ENCODE results near the gene CXCL5. TPM values are rescaled to one million over a fixed set of nuclear protein-coding genes. Genes with fewer than 3 reads are reported as not detected.

CXCL5 gene
- total and polyA plus RNA-seq, 10 of the 15 experiments (the other 5 are each of a cell fraction or from before 2014, with no cell fraction given) = not detected

DNA sequence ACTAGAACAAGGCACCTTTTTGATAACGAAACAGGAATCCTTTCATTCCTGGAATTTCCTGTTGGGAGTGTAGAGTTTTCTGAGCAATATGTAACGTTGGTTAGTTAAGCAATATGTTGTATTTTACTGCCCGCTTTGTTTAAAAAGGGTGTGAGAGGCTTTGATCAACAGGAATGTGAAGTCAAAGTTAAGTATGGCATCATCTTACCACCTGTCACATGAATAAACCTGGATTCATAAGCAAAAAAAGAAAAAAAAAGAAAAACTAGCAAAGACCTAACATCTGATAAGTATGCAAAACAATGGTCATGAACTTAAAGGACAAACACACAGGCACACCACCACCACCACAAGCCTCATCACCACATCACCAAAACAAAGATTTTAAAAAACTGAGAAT is 7.1 kb upstream of the CXCL5 start:
- DNase-seq (ENCODE audit: low read depth, low spot score) (no peak), ATAC-seq (no peak), FAIRE-seq (no peak)
- RAD21 ChIA-PET (ENCODE audit: unreplicated experiment) = no interaction called here
- H3K36me3 ChIP-seq (ENCODE audit: control insufficient read depth in 2 of 2, insufficient read depth in 2 of 2, low read length in 1 of 2) = no peaks in the 10 kb centered on the region
- no peaks in the 10 kb centered on the region for H4K20me1 ChIP-seq (ENCODE audit: control insufficient read depth, insufficient read depth)
- intact Hi-C loops (cut with micrococcal nuclease; ENCODE audit: unreplicated experiment) (no loop called here), in situ Hi-C loops (cut with MboI) (no loop called here)
- WGBS (ENCODE audit: insufficient coverage, insufficient replicate concordance, low lambda C conversion rate, missing lambda C conversion rate) = 31% methylated on average over 3 of the region's 3 CpGs
- no peak overlapping the region for H3K4me3 ChIP-seq
- SMC1A ChIA-PET (ENCODE audit: uncharacterized antibody, unreplicated experiment) = no interaction called here
- no peaks in the 10 kb centered on the region; a peak in 1 of 4 replicates for H3K27me3 ChIP-seq (replicated peaks in 1 of 2; ENCODE audit: control insufficient read depth in 2 of 2, insufficient read depth in 2 of 2, low read length in 1 of 2)
- BruUV-seq (replicated peaks) = no TSS peak
- CTCF ChIA-PET = no interaction called here
- no peak overlapping the region for H2AFZ ChIP-seq (ENCODE audit: control insufficient read depth, low read depth, low read length)
- no peaks in the 10 kb centered on the region for H3K79me2 ChIP-seq (ENCODE audit: control insufficient read depth, insufficient read depth, low read length)
- H3K9ac ChIP-seq (ENCODE audit: control insufficient read depth, insufficient read depth, low read length) = no peak overlapping the region
- no peaks in the 10 kb centered on the region for H3K4me1 ChIP-seq (ENCODE audit: control insufficient read depth, insufficient read depth, low read length)
- POLR2A ChIA-PET = no interaction called here
- H3K9me3 ChIP-seq (replicated peaks; ENCODE audit: control insufficient read depth, insufficient read depth, low read length) = no peaks in the 10 kb centered on the region
- no peak overlapping the region for H3K4me2 ChIP-seq (ENCODE audit: control insufficient read depth, insufficient read depth)
- no peak overlapping the region for H3K27ac ChIP-seq (ENCODE audit: control insufficient read depth, insufficient read depth)
- TF ChIP-seq RAD51 (IDR thresholded peaks at IDR 0.05) (no peak), NBN (IDR thresholded peaks at IDR 0.05) (no peak), LARP7 (IDR thresholded peaks at IDR 0.05) (no peak), CBFB (IDR thresholded peaks at IDR 0.05; ENCODE audit: low read depth) (no peak), EZH2 (IDR thresholded peaks at IDR 0.05; ENCODE audit: borderline replicate concordance, control insufficient read depth, low read depth, low read length) (no peak), MYC (IDR thresholded peaks at IDR 0.05; ENCODE audit: insufficient read depth, insufficient read length, insufficient replicate concordance, low read length, severe bottlenecking) (no peak), POU2F2 (IDR thresholded peaks at IDR 0.05; ENCODE audit: borderline replicate concordance, low read depth, low read length) (no peak), SUPT20H (IDR thresholded peaks at IDR 0.05; ENCODE audit: borderline replicate concordance, control insufficient read depth, low read depth, low read length) (no peak), ZNF274 (IDR thresholded peaks at IDR 0.05; ENCODE audit: insufficient read depth, insufficient read length) (no peak), ESRRA (IDR thresholded peaks at IDR 0.05; ENCODE audit: low read length) (no peak), ZNF207 (IDR thresholded peaks at IDR 0.05; ENCODE audit: borderline replicate concordance) (no peak), STAT1 (conservative IDR thresholded peaks at IDR 0.05) (no peak), ZNF622 (IDR thresholded peaks at IDR 0.05) (no peak), SMAD5 (IDR thresholded peaks at IDR 0.05; ENCODE audit: low read depth) (no peak), KAT2A (conservative IDR thresholded peaks at IDR 0.05; ENCODE audit: control insufficient read depth, low read depth, low read length) (no peak)
- TF ChIP-seq, protein P1, sequence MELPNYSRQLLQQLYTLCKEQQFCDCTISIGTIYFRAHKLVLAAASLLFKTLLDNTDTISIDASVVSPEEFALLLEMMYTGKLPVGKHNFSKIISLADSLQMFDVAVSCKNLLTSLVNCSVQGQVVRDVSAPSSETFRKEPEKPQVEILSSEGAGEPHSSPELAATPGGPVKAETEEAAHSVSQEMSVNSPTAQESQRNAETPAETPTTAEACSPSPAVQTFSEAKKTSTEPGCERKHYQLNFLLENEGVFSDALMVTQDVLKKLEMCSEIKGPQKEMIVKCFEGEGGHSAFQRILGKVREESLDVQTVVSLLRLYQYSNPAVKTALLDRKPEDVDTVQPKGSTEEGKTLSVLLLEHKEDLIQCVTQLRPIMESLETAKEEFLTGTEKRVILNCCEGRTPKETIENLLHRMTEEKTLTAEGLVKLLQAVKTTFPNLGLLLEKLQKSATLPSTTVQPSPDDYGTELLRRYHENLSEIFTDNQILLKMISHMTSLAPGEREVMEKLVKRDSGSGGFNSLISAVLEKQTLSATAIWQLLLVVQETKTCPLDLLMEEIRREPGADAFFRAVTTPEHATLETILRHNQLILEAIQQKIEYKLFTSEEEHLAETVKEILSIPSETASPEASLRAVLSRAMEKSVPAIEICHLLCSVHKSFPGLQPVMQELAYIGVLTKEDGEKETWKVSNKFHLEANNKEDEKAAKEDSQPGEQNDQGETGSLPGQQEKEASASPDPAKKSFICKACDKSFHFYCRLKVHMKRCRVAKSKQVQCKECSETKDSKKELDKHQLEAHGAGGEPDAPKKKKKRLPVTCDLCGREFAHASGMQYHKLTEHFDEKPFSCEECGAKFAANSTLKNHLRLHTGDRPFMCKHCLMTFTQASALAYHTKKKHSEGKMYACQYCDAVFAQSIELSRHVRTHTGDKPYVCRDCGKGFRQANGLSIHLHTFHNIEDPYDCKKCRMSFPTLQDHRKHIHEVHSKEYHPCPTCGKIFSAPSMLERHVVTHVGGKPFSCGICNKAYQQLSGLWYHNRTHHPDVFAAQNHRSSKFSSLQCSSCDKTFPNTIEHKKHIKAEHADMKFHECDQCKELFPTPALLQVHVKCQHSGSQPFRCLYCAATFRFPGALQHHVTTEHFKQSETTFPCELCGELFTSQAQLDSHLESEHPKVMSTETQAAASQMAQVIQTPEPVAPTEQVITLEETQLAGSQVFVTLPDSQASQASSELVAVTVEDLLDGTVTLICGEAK (IDR thresholded peaks at IDR 0.05; ENCODE audit: borderline replicate concordance) = no peak
- TF ChIP-seq, protein P2, sequence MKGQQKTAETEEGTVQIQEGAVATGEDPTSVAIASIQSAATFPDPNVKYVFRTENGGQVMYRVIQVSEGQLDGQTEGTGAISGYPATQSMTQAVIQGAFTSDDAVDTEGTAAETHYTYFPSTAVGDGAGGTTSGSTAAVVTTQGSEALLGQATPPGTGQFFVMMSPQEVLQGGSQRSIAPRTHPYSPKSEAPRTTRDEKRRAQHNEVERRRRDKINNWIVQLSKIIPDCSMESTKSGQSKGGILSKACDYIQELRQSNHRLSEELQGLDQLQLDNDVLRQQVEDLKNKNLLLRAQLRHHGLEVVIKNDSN (IDR thresholded peaks at IDR 0.05; ENCODE audit: borderline replicate concordance, extremely low read length, insufficient read depth, low read depth, low read length) = no peak
- TF ChIP-seq, protein P3, sequence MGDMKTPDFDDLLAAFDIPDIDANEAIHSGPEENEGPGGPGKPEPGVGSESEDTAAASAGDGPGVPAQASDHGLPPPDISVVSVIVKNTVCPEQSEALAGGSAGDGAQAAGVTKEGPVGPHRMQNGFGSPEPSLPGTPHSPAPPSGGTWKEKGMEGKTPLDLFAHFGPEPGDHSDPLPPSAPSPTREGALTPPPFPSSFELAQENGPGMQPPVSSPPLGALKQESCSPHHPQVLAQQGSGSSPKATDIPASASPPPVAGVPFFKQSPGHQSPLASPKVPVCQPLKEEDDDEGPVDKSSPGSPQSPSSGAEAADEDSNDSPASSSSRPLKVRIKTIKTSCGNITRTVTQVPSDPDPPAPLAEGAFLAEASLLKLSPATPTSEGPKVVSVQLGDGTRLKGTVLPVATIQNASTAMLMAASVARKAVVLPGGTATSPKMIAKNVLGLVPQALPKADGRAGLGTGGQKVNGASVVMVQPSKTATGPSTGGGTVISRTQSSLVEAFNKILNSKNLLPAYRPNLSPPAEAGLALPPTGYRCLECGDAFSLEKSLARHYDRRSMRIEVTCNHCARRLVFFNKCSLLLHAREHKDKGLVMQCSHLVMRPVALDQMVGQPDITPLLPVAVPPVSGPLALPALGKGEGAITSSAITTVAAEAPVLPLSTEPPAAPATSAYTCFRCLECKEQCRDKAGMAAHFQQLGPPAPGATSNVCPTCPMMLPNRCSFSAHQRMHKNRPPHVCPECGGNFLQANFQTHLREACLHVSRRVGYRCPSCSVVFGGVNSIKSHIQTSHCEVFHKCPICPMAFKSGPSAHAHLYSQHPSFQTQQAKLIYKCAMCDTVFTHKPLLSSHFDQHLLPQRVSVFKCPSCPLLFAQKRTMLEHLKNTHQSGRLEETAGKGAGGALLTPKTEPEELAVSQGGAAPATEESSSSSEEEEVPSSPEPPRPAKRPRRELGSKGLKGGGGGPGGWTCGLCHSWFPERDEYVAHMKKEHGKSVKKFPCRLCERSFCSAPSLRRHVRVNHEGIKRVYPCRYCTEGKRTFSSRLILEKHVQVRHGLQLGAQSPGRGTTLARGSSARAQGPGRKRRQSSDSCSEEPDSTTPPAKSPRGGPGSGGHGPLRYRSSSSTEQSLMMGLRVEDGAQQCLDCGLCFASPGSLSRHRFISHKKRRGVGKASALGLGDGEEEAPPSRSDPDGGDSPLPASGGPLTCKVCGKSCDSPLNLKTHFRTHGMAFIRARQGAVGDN (IDR thresholded peaks at IDR 0.05) = no peak

Data from GM12878 (cell line).